Keratinocyte (primary cell): ENCODE data around the gene SIN3B. TPM values are rescaled to one million over a fixed set of nuclear protein-coding genes. Genes with fewer than 3 reads are reported as not detected.

Experiments used
- DNase-seq: peaks from one replicate; pipeline ENCODE4 v3.0.0-alpha.2; 2011; ENCODE audit warnings: low read depth, missing footprints, low spot score
- FAIRE-seq: peaks from 2 replicates; lab custom pipeline; 2011; peaks lifted over from hg19 to GRCh38; lab: Jason Lieb, UNC
- H2AFZ ChIP-seq: 2 replicates; pipeline ENCODE4 v1.6.0; 2012; ENCODE audit warnings: low read length, control low read depth, inconsistent platforms; ENCODE audit not compliant: control insufficient read depth
- H3K27ac ChIP-seq: 2 replicates; pipeline ENCODE4 v1.5.1; 2011; ENCODE audit warnings: low read length; ENCODE audit not compliant: control insufficient read depth, insufficient read depth
- H3K27me3 ChIP-seq: 3 replicates; pipeline ENCODE4 v1.6.0; 2011; ENCODE audit warnings: low read length; ENCODE audit not compliant: control insufficient read depth, insufficient read depth; ENCODE audit errors: extremely low read depth
- H3K36me3 ChIP-seq, 2 experiments: 2 replicates in 1 of 2; 3 replicates in 1 of 2; pipeline ENCODE4 v1.5.1; 2011; ENCODE audit warnings: low read length in 2 of 2, mild to moderate bottlenecking in 1 of 2; ENCODE audit not compliant: control insufficient read depth in 2 of 2, insufficient read depth in 2 of 2; ENCODE audit errors: extremely low read depth in 1 of 2
- H3K4me1 ChIP-seq: 3 replicates; pipeline ENCODE4 v1.5.1; 2011; ENCODE audit warnings: low read length; ENCODE audit not compliant: control insufficient read depth, insufficient read depth; ENCODE audit errors: extremely low read depth
- H3K4me2 ChIP-seq: 3 replicates; pipeline ENCODE4 v1.6.0; 2011; ENCODE audit warnings: low read depth, low read length; ENCODE audit not compliant: control insufficient read depth, insufficient read depth; ENCODE audit errors: extremely low read depth
- H3K4me3 ChIP-seq, 3 experiments: fragments of 200-600 bp in 1 of 3; sonication (generic) in 1 of 3; 2 replicates in 2 of 3; 3 replicates in 1 of 3; pipeline ENCODE4 v1.5.1; 2011 to 2016; ENCODE audit warnings: low read length in 3 of 3, mild to moderate bottlenecking in 3 of 3, control low read depth in 2 of 3, inconsistent platforms in 1 of 3, low read depth in 1 of 3, mixed read lengths in 1 of 3, mixed run types in 1 of 3, moderate library complexity in 1 of 3; ENCODE audit not compliant: control insufficient read depth in 2 of 3, insufficient read depth in 2 of 3; ENCODE audit errors: extremely low read depth in 1 of 3
- H3K79me2 ChIP-seq: 2 replicates; pipeline ENCODE4 v1.6.0; 2012; ENCODE audit warnings: low read length; ENCODE audit not compliant: control insufficient read depth, insufficient read depth
- H3K9ac ChIP-seq: 3 replicates; pipeline ENCODE4 v1.6.0; 2011; ENCODE audit warnings: low read length; ENCODE audit not compliant: control insufficient read depth, insufficient read depth; ENCODE audit errors: extremely low read depth
- H3K9me1 ChIP-seq: 3 replicates; pipeline ENCODE4 v1.6.0; 2011; ENCODE audit warnings: low read length; ENCODE audit not compliant: control insufficient read depth, insufficient read depth; ENCODE audit errors: extremely low read depth
- H3K9me3 ChIP-seq: 2 replicates; pipeline ENCODE4 v1.5.1; 2012; ENCODE audit warnings: low read depth, low read length; ENCODE audit not compliant: control insufficient read depth
- H4K20me1 ChIP-seq: 3 replicates; pipeline ENCODE4 v1.6.0; 2011; ENCODE audit warnings: low read length; ENCODE audit not compliant: control insufficient read depth, insufficient read depth; ENCODE audit errors: extremely low read depth
- CTCF ChIP-seq, 3 experiments: IDR thresholded peaks in 1 of 3; conservative IDR thresholded peaks in 1 of 3; optimal IDR thresholded peaks in 1 of 3; 2 replicates in 2 of 3; 3 replicates in 1 of 3; pipeline versions ENCODE3 to v1.5.1; 2011; ENCODE audit warnings: low read length in 3 of 3, mild to moderate bottlenecking in 3 of 3, moderate library complexity in 2 of 3, control low read depth in 1 of 3, inconsistent platforms in 1 of 3; ENCODE audit not compliant: insufficient read depth in 2 of 3; ENCODE audit errors: extremely low read depth in 1 of 3
- EZH2 ChIP-seq: IDR thresholded peaks from one replicate; pipeline ENCODE4 v1.6.1; 2012; ENCODE audit warnings: inconsistent platforms, mild to moderate bottlenecking, low read length, moderate library complexity
- dilution Hi-C: fragments of 300-500 bp; cut with MboI; formaldehyde crosslinking; loops from one replicate; pipeline ENCODE4 v1.7.0; 2020; ENCODE audit warnings: low sequenced_read_pairs; ENCODE audit not compliant: extremely low pct_ligation_motif_present
- polyA plus RNA-seq, 5 experiments: library from polyadenylated mRNA; depleted of rRNA in 3 of 5; stranded (reverse) in 3 of 5; stranded (forward) in 1 of 5; unstranded in 1 of 5; fragments of >200 nt; gene quantifications; 1 replicate in 1 of 5; 2 replicates in 3 of 5; 3 replicates in 1 of 5; pipeline versions ENCODE4 v1.2.1 to v1.2.3, GENCODE V29; 2011 to 2012; ENCODE audit warnings: missing spikeins in 2 of 5, low read depth in 1 of 5, low replicate concordance in 1 of 5

SIN3B gene
- polyA plus RNA-seq, 1 donor (not counting 4 experiments of a cell fraction or from before 2014, with no cell fraction given) = 30.9 TPM

DNA sequence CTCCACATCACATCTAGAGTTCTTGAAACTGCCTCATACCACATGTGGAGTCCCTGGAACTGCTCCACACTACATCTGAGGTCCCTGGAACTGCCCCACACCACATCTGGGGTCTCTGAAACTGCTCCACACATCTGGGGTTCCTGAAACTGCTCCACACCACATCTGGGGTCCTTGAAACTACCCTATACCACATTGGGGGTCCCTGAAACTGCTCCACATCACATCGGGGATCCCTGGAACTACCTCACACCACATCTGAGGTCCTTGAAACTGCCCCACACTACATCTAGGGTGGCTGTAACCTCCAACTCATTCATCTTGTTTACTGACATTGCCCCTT, 93.4 kb downstream of the SIN3B start:
- Histone ChIP-seq H3K4me3 (no peak overlapping the region), H4K20me1 (no peaks in the 10 kb centered on the region), H3K79me2 (no peaks in the 10 kb centered on the region), H3K9me3 (peaks cover 2% of the 10 kb centered on the region), H3K36me3 (no peaks in the 10 kb centered on the region), H3K4me2 (no peak overlapping the region), H3K4me1 (peaks cover 9% of the 10 kb centered on the region), H3K9ac (no peak overlapping the region), H2AFZ (no peak overlapping the region), H3K27ac (no peak overlapping the region), H3K9me1 (peaks cover 4% of the 10 kb centered on the region), H3K27me3 (no peaks in the 10 kb centered on the region)
- DNase-seq = no peak
- dilution Hi-C loops = no loop called here
- no peak for TF ChIP-seq CTCF (optimal IDR thresholded peaks at IDR 0.05 in 1 of 3, IDR thresholded peaks at IDR 0.05 in 1 of 3, conservative IDR thresholded peaks at IDR 0.05 in 1 of 3; ENCODE audit: extremely low read depth in 1 of 3, insufficient read depth in 2 of 3, low read length in 3 of 3)
- TF ChIP-seq EZH2 = no peak
- no peak for FAIRE-seq

DNA sequence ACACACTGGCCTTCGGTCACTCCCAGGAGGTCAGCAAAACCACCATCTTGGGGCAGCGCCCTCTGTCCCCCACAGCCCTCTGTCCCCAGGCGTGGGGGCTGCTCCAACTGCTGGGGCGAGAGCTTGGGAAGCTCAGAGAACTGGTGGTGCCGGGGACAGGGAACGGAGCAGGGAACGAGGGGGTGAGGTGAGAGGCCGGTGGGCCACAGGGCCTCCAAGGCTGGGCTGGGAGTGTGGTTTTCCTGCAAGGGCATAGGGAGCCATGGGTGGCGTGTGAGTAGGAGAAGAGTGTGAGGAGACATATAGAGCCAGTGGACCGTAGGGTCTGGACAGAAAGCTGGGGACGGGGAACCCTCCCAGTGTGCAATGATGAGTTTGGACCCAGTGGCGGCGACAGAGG, 93.8 kb downstream of the SIN3B start:
- no peak for TF ChIP-seq EZH2
- TF ChIP-seq CTCF (optimal IDR thresholded peaks at IDR 0.05 in 1 of 3, IDR thresholded peaks at IDR 0.05 in 1 of 3, conservative IDR thresholded peaks at IDR 0.05 in 1 of 3; ENCODE audit: extremely low read depth in 1 of 3, insufficient read depth in 2 of 3, low read length in 3 of 3) = no peak
- H2AFZ ChIP-seq = no peak overlapping the region

More for the DNA sequence above, 93.8 kb downstream of the SIN3B start:
- H3K4me3 ChIP-seq = no peak overlapping the region
- dilution Hi-C loops = no loop called here
- no peaks in the 10 kb centered on the region for H3K27me3 ChIP-seq
- no peaks in the 10 kb centered on the region for H4K20me1 ChIP-seq
- DNase-seq (no peak), FAIRE-seq (no peak)
- H3K27ac ChIP-seq = no peak overlapping the region
- H3K79me2 ChIP-seq = no peaks in the 10 kb centered on the region
- peaks cover 9% of the 10 kb centered on the region for H3K4me1 ChIP-seq
- no peak overlapping the region for H3K9ac ChIP-seq
- peaks cover 4% of the 10 kb centered on the region for H3K9me1 ChIP-seq
- H3K36me3 ChIP-seq = no peaks in the 10 kb centered on the region
- H3K4me2 ChIP-seq = no peak overlapping the region
- peaks cover 2% of the 10 kb centered on the region for H3K9me3 ChIP-seq
